Measurements from ENCODE around the gene CD163.
"Not testable (repeated sequence)": the region's sequence is repeated elsewhere in the genome, so short reads cannot be mapped to it uniquely, and the experiment has no call there.

Gene CD163

GRCh38 chr12:7459973-7460372 is 43.6 kb downstream of the CD163 start:
- no peaks in the 10 kb centered on the region for H3K9me3 ChIP-seq
- H3K4me1 ChIP-seq: no peaks in the 10 kb centered on the region
- H3K27ac ChIP-seq: no peak overlapping the region
- H3K36me3 ChIP-seq: no peaks in the 10 kb centered on the region
- H3K4me2 ChIP-seq: no peak overlapping the region
- no peaks in the 10 kb centered on the region for H4K20me1 ChIP-seq
- no peaks in the 10 kb centered on the region for H3K27me3 ChIP-seq
- no peak overlapping the region for H3K4me3 ChIP-seq
- TF ChIP-seq Cebpa-rat (IDR thresholded peaks at IDR 0.05): no peak
- no peak overlapping the region for H3K9ac ChIP-seq

DNA sequence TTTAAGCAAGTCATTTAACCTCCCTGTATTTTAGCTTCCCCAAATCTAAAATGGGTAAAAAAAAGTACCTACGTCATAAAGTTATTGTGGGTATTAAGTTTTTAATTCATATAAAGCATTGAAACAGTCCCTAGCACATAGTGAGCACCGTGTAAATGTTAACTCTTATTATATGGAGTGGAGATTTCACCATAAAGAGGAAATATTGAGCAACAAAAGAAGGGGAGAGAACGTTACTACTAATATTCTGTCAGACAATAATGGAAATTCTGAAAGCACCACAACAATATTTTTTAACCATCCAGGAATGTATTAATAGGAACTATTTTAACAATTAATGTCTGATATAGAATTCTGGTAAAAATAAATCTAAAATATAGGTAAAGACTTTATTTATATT is 51.8 kb downstream of the CD163 start:
- H3K9me3 ChIP-seq: peaks cover 5% of the 10 kb centered on the region
- H3K4me1 ChIP-seq: no peaks in the 10 kb centered on the region
- H3K4me2 ChIP-seq: no peak overlapping the region
- H3K27me3 ChIP-seq: no peaks in the 10 kb centered on the region
- no peak overlapping the region for H3K9ac ChIP-seq
- TF ChIP-seq Cebpa-rat (IDR thresholded peaks at IDR 0.05): no peak
- H4K20me1 ChIP-seq: no peaks in the 10 kb centered on the region
- no peaks in the 10 kb centered on the region for H3K36me3 ChIP-seq
- no peak overlapping the region for H3K27ac ChIP-seq
- H3K4me3 ChIP-seq: no peak overlapping the region

DNA sequence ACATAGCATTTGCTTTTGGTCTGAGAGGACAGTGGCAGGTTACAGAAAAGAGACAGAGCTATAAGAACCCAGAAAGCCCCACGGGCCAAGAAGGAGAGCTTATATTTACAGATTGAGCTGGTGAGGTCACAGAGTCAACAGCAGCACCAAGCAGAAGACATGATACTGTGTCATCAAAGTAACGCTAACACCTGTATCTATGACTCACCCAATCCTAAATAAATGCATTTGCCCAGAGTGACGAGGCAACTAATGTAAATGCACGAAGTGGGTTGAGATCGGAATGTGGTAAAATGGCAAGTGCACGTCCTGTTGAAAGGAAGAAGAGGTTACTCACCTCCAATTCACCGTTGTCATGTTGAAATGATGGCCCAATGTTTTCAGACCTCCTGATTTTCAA is 52.9 kb downstream of the CD163 start:
- no peaks in the 10 kb centered on the region for H4K20me1 ChIP-seq
- TF ChIP-seq Cebpa-rat (IDR thresholded peaks at IDR 0.05): no peak
- H3K9me3 ChIP-seq: peaks cover 5% of the 10 kb centered on the region
- H3K4me2 ChIP-seq: no peak overlapping the region
- H3K27me3 ChIP-seq: no peaks in the 10 kb centered on the region
- H3K4me1 ChIP-seq: no peaks in the 10 kb centered on the region
- no peak overlapping the region for H3K9ac ChIP-seq
- H3K27ac ChIP-seq: no peak overlapping the region
- H3K36me3 ChIP-seq: no peaks in the 10 kb centered on the region
- H3K4me3 ChIP-seq: no peak overlapping the region

GRCh38 chr12:7448099-7448498 is 55.5 kb downstream of the CD163 start:
- no peak overlapping the region for H3K4me3 ChIP-seq
- TF ChIP-seq Cebpa-rat (IDR thresholded peaks at IDR 0.05): no peak
- no peak overlapping the region for H3K27ac ChIP-seq
- H4K20me1 ChIP-seq: no peaks in the 10 kb centered on the region
- no peaks in the 10 kb centered on the region for H3K4me1 ChIP-seq
- no peak overlapping the region for H3K9ac ChIP-seq
- H3K27me3 ChIP-seq: no peaks in the 10 kb centered on the region
- H3K4me2 ChIP-seq: no peak overlapping the region
- no peaks in the 10 kb centered on the region for H3K9me3 ChIP-seq
- no peaks in the 10 kb centered on the region for H3K36me3 ChIP-seq

- no peaks in the 10 kb centered on the region for H3K36me3 ChIP-seq
- no peak overlapping the region for H3K27ac ChIP-seq
- no peak for TF ChIP-seq Cebpa-rat (IDR thresholded peaks at IDR 0.05)
- H3K27me3 ChIP-seq: no peaks in the 10 kb centered on the region
- H4K20me1 ChIP-seq: no peaks in the 10 kb centered on the region
- no peak overlapping the region for H3K4me2 ChIP-seq
- H3K9me3 ChIP-seq: peaks cover 7% of the 10 kb centered on the region
- H3K4me1 ChIP-seq: no peaks in the 10 kb centered on the region
- H3K9ac ChIP-seq: no peak overlapping the region
- no peak overlapping the region for H3K4me3 ChIP-seq
These were observed 59.0 kb downstream of the CD163 start for GRCh38 chr12:7444537-7444936.

DNA sequence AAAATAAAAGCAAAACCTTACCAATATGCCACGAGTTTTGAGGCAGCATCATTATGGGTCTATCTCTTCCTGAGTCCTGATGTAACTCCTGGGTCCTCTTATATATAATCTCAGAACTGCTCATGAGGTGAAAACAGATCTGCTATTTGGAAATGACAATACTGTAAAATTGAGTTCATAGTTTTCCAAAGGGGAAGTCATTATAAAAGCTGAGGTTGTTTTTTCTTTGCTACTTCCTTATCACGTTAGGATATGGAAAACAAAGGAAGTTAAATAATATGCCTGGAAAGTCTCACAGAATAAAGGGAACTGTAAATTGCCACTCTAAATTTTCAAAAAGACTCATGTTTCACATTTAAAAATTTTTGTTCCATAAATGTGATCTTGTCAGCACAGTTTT is 59.5 kb downstream of the CD163 start, which contains the start of gene CD163L1:
TSS of gene CD163L1 (minus strand) at position 78 of the 400 bp plus-strand sequence. CDS start at position 52, 26 bp downstream.
- peaks cover 7% of the 10 kb centered on the region for H3K9me3 ChIP-seq
- no peak within 1 kb of the TSS for H3K27ac ChIP-seq
- H4K20me1 ChIP-seq: no peaks in the 10 kb centered on the region
- no peak within 1 kb of the TSS for H3K9ac ChIP-seq
- no peaks in the 10 kb centered on the region for H3K4me1 ChIP-seq
- H3K27me3 ChIP-seq: no peaks in the 10 kb centered on the region
- no peak within 1 kb of the TSS for H3K4me2 ChIP-seq
- H3K36me3 ChIP-seq: no peaks in the 10 kb centered on the region
- H3K4me3 ChIP-seq: no peak within 1 kb of the TSS
- no peak for TF ChIP-seq Cebpa-rat (IDR thresholded peaks at IDR 0.05)

GRCh38 chr12:7441216-7441615 is 62.4 kb downstream of the CD163 start:
- H3K27ac ChIP-seq: no peak overlapping the region
- no peak for TF ChIP-seq Cebpa-rat (IDR thresholded peaks at IDR 0.05)
- H3K36me3 ChIP-seq: no peaks in the 10 kb centered on the region
- no peaks in the 10 kb centered on the region for H4K20me1 ChIP-seq
- no peaks in the 10 kb centered on the region for H3K27me3 ChIP-seq
- H3K9ac ChIP-seq: no peak overlapping the region
- no peak overlapping the region for H3K4me2 ChIP-seq
- H3K4me3 ChIP-seq: no peak overlapping the region
- H3K4me1 ChIP-seq: no peaks in the 10 kb centered on the region
- peaks cover 7% of the 10 kb centered on the region for H3K9me3 ChIP-seq

- Histone ChIP-seq H3K36me3 (no peaks in the 10 kb centered on the region), H3K4me3 (no peak overlapping the region), H3K4me1 (no peaks in the 10 kb centered on the region), H3K27ac (no peak overlapping the region), H3K27me3 (no peaks in the 10 kb centered on the region), H3K4me2 (no peak overlapping the region), H3K9me3 (peaks cover 7% of the 10 kb centered on the region), H3K9ac (no peak overlapping the region), H4K20me1 (no peaks in the 10 kb centered on the region)
- no peak for TF ChIP-seq Cebpa-rat (IDR thresholded peaks at IDR 0.05)
These were observed 63.7 kb downstream of the CD163 start for GRCh38 chr12:7439579-7440505.

DNA sequence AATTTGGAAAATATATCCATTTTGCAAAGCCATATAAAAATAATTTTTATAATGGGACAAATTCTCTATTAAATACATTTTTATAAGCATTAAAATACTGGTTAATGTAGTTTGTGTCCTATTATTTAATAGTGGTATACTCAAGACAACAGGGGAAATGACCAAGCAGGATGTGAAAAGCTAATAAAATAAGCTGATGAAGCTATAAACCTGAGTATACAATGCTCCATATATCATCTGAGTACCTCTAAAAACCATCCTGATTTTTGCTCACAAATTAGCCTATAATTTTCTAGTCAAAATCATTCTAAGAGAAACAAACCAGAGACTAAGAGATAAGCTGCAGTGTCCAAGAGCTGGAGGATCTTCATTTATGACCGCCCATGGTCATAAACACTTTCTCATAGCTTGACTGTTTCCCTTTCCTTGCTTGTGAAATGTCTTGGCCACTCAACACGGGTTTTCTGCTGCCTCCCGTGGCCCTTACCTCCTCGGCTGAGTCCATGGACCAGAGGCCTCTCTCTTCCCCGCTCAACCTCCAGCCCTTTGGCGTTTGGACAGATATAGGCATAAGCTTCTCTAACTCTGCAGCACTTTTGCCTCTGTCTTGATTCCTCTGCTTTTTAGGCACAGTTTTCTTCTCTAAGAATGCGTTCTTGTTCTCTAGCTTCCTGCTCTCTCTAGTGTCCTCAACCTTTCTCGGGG is 65.1 kb downstream of the CD163 start:
- H3K9ac ChIP-seq, H3K27me3 ChIP-seq, H4K20me1 ChIP-seq, H3K9me3 ChIP-seq, H3K4me2 ChIP-seq, H3K4me3 ChIP-seq, H3K4me1 ChIP-seq, H3K36me3 ChIP-seq, H3K27ac ChIP-seq: not testable (repeated sequence)

- H3K9me3 ChIP-seq, H3K4me3 ChIP-seq: not testable (repeated sequence)
These were observed 66.1 kb downstream of the CD163 start for GRCh38 chr12:7437494-7437893.

More at GRCh38 chr12:7437494-7437893, 66.1 kb downstream of the CD163 start:
- not testable (repeated sequence) for H3K4me1 ChIP-seq, H4K20me1 ChIP-seq, H3K27me3 ChIP-seq, H3K9ac ChIP-seq, H3K36me3 ChIP-seq, H3K27ac ChIP-seq, H3K4me2 ChIP-seq

Data from BLaER1 (cell line).